ENCODE data around the gene CATSPERB.
"Not testable (repeated sequence)": the region's sequence is repeated elsewhere in the genome, so short reads cannot be mapped to it uniquely, and the experiment has no call there.

Gene CATSPERB

GRCh38 chr14:91731986-91732385 lies at the start of gene CATSPERB:
TSS of gene CATSPERB (minus strand) at chr14:91732086. CDS start at chr14:91729479, 2,607 bp downstream.
- in situ Hi-C loops (cut with MboI; ENCODE audit: low sequenced_read_pairs), result no loop called here

GRCh38 chr14:91780452-91780851 lies 48.6 kb upstream of the CATSPERB start:
- in situ Hi-C loops (cut with MboI; ENCODE audit: low sequenced_read_pairs), result no loop called here

- in situ Hi-C loops (cut with MboI; ENCODE audit: low sequenced_read_pairs), result no loop called here
Measured at GRCh38 chr14:91778217-91778616, 46.3 kb upstream of the CATSPERB start.

DNA sequence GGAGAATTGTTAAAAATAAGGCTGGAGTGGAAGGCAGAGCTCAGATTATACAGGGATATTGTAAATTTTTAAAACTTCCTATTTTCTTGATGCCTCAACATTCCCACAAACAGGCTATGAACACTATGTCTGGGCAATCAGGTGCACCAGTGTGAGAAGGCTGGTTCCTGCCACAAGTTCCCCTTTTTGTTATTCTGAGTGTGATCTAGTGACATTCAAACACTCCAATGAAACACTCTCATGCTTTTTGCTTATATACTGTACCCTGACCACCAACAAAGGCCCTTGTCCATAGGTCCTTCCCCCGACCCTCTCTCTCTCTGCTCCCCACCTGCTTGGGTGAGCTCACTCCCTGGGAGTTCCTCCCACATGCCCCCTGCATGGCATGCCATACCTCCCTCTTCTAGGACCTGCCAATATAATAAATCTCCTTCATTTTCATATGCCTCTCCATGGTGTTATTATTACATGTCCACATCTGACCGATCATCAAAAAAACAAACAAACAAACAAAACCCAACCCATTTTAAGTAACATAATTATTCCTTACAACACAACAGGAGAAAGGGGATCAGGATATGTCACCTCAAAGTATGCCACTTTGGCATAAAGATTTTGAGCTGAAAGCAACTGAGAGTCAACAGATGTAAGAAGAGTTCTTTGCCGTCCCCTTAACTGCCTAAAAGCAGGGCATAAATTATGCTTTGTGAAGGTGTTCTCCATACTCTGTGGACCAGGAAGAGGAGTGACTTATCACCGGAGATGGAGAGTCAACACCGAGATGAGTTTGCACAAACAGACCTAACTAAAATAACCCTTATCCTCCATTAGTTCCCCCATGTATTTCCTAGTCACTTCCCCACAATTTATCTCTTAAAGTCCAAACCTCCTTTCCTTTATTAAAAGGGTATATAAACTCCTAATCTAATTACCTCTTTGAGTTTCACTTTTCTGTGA lies 42.5 kb upstream of the CATSPERB start:
- in situ Hi-C loops (cut with MboI; ENCODE audit: low sequenced_read_pairs), result no loop called here

DNA sequence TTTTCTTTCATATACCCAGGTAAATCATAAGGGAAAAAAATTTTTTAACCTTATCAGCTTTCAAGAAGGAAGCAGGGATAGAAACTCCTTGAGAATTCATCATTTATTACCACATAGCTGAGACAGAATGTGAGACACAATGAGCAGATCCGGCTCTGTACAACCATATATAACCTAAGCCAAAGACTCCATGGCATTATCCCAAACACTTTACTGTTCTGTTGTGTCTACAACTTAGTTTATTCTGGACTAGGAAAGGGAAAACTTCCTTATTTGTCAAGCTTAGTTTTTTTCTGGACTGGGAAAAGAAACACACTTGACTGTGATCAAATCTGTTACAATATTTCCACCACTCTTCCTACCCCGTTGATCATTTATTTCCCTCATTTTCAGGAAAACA lies 38.3 kb upstream of the CATSPERB start:
- in situ Hi-C loops (cut with MboI; ENCODE audit: low sequenced_read_pairs), result no loop called here

DNA sequence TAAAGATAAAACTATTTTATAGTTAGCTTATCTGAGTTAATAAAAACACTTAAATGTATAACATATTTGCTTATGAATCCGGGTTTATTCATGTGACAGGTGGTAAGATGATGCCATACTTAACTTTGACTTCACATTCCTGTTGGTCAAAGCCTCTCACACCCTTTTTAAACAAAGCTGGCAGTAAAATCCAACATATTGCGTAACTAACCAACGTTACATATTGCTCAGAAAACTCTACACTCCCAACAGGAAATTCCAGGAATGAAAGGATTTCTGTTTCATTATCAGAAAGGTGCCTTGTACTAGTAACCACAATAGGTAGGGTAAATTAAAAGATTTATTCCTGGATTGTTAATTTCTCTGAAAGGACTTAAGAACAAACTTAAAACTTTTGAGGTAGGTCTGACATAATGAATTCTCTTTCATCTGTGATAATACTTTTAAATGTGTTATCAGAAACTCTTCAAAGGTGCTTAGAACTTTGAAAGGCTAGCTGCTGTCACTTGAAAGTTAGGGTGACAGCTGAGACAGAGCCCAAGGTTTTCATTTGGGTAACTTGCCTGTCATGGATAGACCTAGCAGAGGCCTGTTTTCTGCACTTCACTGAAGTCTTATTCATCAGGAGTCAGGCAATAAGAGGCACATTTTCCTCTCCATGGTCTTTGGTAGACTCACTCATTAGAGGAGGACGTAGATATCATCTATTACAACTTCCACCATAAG lies 23.8 kb upstream of the CATSPERB start:
- in situ Hi-C loops (cut with MboI; ENCODE audit: low sequenced_read_pairs), result no loop called here

- in situ Hi-C loops (cut with MboI; ENCODE audit: low sequenced_read_pairs), result no loop called here
Measured at GRCh38 chr14:91754819-91755218, 22.9 kb upstream of the CATSPERB start.

- in situ Hi-C loops (cut with MboI; ENCODE audit: low sequenced_read_pairs), result no loop called here
Measured at GRCh38 chr14:91754185-91754584, 22.3 kb upstream of the CATSPERB start.

DNA sequence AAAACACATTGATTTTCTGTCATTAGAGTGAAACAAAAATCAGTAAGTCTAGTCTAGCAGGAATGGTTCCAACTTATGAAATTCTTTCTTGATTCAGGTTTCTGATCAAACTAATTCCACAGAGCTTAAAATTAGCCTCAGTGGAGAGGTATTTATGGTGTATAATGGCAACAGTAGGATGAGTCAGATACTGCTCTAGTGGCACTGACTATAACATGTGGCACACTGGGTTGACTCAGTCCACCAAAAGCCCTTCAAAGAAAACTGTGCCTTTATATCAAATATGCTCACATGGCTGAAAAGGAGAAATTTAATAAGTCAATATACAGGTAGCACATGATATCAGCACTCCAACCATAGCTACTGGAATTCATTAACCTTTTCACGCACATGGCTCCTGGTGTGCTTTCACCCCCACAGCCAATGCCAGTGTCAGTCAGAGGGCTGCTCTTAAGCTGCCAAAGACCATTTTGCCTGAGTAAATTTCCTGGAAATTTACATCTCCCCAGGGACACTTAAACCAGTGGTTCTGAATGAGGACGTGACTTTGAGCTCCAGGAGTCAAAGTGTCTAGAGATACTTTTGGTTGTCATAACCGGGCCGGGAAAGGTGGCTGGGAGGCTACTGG lies 21.7 kb upstream of the CATSPERB start:
- in situ Hi-C loops (cut with MboI; ENCODE audit: low sequenced_read_pairs), result no loop called here

DNA sequence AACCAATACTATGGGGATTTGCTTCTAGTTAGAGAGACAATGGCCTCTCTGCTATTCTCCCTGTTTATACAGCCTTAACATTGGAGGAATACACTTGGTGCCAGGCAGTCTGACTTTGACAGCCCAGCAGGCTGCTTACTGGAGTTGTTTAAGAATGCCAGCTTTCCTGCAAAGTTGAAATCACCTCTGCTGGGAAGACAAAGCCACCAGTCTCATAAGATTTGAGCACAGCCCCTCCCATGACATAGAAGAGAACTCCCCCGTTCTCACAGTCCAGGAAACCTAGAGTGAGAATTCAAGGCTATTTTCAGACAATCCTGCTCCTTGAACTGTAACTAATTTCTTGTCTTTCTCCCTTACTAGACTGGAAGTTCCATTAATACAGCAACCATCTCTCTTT lies 21.1 kb upstream of the CATSPERB start:
- in situ Hi-C loops (cut with MboI; ENCODE audit: low sequenced_read_pairs), result no loop called here

DNA sequence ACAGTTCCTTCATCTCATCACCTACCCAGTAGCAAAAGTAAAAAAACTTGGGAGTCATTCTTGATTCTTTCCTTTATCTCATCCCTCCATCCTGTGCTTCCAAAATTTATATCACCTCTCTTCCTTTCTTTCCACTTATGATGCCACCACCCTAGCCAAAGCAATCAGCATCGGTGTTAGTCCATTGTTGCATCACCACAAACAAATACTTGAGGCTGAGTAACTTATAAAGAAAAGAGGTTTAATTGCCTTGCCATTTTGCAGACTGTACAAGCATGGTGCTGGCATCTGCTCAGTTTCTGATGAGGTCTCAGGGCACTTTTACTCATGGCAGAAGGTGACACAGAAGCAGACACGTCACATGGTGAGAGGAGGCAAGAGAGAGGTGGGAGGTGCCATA lies 19.8 kb upstream of the CATSPERB start:
- in situ Hi-C loops (cut with MboI; ENCODE audit: low sequenced_read_pairs), result no loop called here

GRCh38 chr14:91750634-91751198 lies 18.8 kb upstream of the CATSPERB start:
- in situ Hi-C loops (cut with MboI; ENCODE audit: low sequenced_read_pairs), result no loop called here

DNA sequence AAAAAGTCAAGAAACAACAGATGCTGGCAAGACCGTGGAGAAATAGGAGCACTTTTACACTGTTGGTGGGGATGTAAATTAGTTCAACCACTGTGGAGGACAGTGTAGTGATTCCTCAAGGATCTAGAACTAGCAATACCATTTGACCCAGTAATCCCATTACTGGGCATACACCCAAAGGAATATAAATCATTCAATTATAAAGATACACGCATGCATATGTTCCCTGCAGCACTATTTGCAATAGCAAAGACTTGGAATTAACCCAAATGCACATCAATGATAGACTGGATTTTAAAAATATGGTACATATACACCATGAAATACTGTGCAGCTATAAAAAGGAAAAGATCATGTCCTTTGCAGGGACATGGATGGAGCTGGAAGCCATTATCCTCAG lies 18.0 kb upstream of the CATSPERB start:
- in situ Hi-C loops (cut with MboI; ENCODE audit: low sequenced_read_pairs), result no loop called here

DNA sequence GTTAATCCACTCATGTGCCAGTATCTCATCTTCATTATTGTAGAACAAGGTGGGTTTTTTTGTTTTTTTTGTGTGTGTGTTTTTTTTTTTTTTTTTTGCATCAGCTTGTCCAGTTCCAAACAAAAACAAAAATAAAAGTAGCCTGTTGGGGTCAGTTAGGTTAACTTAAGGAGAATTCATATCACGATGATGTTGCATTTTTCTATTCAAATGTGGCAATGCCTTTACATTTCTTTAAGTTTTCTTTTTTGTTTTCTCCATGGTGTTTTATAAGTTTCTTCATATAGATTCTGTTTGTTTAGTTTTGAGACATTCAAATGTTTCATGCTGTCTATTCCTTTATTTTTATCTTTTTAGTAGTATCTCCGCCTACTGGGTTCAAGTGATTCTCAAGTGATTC lies 16.2 kb upstream of the CATSPERB start:
- in situ Hi-C loops (cut with MboI; ENCODE audit: low sequenced_read_pairs), result no loop called here

DNA sequence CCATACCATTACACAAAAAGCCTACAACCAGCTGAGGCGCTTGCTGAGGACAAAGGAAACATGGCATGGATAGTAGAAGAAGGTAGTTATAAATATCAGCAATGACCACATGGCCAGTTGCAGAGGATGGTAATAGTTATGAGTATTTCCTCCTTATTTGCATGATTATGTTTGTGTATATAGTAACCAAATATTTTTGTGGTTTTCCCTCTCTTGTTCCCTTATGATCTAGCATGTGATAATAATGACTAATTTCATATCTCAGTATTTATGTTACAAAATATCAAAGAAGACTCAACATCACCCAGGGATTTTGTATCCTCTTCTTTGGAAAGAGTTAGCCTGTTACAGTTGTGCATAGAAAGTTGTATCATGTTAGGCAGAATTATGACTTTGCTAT lies 13.5 kb upstream of the CATSPERB start:
- in situ Hi-C loops (cut with MboI; ENCODE audit: low sequenced_read_pairs), result no loop called here

DNA sequence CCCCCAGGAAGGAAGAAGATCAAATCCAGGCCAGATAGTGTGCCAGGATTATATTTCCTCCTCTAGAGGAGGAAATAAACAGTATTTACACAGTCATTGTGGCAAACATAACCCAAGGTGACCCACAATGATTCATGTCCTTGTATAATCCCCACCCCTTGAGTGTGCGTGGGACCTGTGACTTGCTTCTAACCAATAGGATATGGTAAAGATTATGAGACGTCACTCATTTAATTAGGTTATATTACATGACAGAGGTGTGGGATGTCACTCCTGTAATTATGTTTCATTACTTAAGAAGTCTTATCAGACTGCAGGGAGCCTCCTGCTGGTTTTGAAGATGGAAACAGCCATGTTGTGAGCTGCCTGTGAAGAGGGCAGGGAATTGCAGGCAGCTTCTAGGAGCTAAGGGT lies 12.2 kb upstream of the CATSPERB start:
- in situ Hi-C loops (cut with MboI; ENCODE audit: low sequenced_read_pairs), result no loop called here

- in situ Hi-C loops (cut with MboI; ENCODE audit: low sequenced_read_pairs), result no loop called here
Measured at GRCh38 chr14:91743305-91743653, 11.4 kb upstream of the CATSPERB start.

DNA sequence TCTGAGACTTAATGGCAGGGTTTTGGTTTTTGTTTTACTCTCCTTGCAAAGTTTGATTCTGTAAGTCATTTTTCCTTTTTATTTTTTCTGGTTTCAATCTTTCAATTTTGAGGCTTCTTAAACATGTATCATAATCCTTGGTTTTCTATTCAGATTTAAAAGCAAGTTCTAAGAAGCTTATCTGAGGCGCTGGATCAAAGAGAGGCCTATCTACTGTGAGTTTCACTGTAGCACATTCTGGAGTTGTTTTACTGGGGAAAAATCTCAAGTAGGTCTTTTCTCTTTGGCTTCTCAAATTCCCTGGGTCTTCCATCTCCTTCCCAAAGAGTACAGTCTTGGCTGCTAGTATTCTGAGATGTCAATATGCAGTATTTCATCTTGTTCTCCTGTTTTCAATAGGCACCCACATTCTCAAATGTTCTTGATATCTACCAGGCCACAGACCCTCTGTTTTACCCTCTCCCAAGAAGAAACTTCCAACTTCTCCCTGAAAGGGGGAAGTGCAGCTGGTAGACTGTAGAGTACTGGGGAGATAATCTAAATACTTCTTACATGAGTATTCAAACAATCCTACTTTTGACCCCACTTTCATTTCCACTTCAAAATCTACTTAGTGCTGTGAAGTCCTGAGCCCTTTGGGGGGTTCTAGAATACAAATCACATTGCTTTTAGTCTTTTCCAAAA lies 10.9 kb upstream of the CATSPERB start:
- in situ Hi-C loops (cut with MboI; ENCODE audit: low sequenced_read_pairs), result no loop called here

GRCh38 chr14:91739867-91740266 lies 8.0 kb upstream of the CATSPERB start:
- in situ Hi-C loops (cut with MboI; ENCODE audit: low sequenced_read_pairs), result not testable (repeated sequence)

- in situ Hi-C loops (cut with MboI; ENCODE audit: low sequenced_read_pairs), result no loop called here
Measured at GRCh38 chr14:91737619-91738018, 5.7 kb upstream of the CATSPERB start.

Measured in HL-60/S4 (cell line).